Right ventricle myocardium superior (tissue), 1 donor: ENCODE data around the gene BRINP2. TPM values are rescaled to one million over a fixed set of nuclear protein-coding genes. Genes with fewer than 3 reads are reported as not detected.
A peak's percentile ranks its signal among the peaks of the same experiment; 100 is the strongest.

ENCODE experiments used
- ATAC-seq: fragments of 200-7000 bp; cut with Tn5 transposase; one replicate; pipeline ENCODE4 v1.9.1; 2020; ENCODE audit warnings: mild to moderate bottlenecking; ENCODE audit not compliant: poor library complexity
- DNase-seq: peaks from one replicate; pipeline ENCODE4 v3.0.0-alpha.2; 2020
- intact Hi-C: fragments of 100-400 bp; cut with DNase I; formaldehyde crosslinking; loops from one replicate; pipeline ENCODE4 v1.11.2; 2022
- long read RNA-seq: library from polyadenylated mRNA; unstranded; transcript quantifications from one replicate; pipeline ENCODE4 v2.0.0, GENCODE V29; 2021
- total RNA-seq: library from RNA; stranded (reverse); fragmentation: NEBNext Ultra II Directional; extraction: Animal tissue kit (Norgen Biotek cat#: 25700); gene quantifications from one replicate; pipeline ENCODE4 v1.2.1, GENCODE V29; 2021
- donor health status: DM: no; HTN: yes; CAD: no; lungs with severe emphysema.

BRINP2 gene, protein sequence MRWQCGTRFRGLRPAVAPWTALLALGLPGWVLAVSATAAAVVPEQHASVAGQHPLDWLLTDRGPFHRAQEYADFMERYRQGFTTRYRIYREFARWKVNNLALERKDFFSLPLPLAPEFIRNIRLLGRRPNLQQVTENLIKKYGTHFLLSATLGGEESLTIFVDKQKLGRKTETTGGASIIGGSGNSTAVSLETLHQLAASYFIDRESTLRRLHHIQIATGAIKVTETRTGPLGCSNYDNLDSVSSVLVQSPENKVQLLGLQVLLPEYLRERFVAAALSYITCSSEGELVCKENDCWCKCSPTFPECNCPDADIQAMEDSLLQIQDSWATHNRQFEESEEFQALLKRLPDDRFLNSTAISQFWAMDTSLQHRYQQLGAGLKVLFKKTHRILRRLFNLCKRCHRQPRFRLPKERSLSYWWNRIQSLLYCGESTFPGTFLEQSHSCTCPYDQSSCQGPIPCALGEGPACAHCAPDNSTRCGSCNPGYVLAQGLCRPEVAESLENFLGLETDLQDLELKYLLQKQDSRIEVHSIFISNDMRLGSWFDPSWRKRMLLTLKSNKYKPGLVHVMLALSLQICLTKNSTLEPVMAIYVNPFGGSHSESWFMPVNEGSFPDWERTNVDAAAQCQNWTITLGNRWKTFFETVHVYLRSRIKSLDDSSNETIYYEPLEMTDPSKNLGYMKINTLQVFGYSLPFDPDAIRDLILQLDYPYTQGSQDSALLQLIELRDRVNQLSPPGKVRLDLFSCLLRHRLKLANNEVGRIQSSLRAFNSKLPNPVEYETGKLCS
- total RNA-seq, result 0.65 TPM
- long read RNA-seq, partial matches to known transcripts, result 3 of 5 reads
- long read RNA-seq, other reads (novel, unspliced or antisense), result 2 of 5 reads

GRCh38 chr1:177170756-177171535 lies at the start of gene BRINP2:
TSS of gene BRINP2 (plus strand) at chr1:177170958. CDS start at chr1:177229877, 58,919 bp downstream.
- ATAC-seq (peak; percentile 95), DNase-seq (peak; percentile 53)
- intact Hi-C loops, result no loop called here

DNA sequence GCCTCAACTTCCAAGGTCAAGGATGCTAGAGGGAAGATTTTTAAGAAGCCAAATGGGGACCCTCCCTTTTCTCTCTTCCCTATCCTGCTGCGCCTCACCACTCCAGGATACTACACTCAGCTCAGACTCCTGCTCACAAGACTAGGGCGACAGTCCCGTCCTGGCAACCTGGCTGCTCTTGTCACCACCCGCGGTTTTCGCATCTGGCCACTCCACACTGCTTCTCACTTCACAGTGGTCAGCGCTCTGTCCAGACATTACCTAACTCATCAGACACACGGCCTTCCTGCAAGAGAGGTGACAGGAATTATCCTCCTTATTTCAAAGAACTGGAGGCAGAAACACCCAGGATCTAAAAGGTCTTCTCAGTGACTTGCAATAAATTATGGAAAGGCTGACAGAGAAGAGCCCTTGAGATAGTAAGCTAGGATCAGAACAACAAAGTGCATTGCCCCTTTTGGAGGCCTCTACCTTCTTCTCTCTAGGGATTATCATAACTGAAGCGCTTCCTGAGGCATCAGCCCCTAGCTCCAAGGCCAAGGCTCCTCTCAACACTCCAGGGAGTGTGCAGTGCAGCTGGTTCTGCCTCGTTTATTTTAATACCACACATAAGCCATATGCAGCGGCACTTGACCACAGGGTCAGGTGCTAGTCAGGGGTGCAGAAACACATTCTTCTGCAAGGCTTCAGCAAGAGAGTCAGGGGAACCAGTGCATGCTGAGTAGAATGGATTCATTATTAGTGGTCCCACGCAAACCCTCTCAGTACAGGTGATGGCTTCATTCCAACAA lies 48.1 kb upstream of the BRINP2 start:
- intact Hi-C loops, result no loop called here
- ATAC-seq (no peak), DNase-seq (no peak)

DNA sequence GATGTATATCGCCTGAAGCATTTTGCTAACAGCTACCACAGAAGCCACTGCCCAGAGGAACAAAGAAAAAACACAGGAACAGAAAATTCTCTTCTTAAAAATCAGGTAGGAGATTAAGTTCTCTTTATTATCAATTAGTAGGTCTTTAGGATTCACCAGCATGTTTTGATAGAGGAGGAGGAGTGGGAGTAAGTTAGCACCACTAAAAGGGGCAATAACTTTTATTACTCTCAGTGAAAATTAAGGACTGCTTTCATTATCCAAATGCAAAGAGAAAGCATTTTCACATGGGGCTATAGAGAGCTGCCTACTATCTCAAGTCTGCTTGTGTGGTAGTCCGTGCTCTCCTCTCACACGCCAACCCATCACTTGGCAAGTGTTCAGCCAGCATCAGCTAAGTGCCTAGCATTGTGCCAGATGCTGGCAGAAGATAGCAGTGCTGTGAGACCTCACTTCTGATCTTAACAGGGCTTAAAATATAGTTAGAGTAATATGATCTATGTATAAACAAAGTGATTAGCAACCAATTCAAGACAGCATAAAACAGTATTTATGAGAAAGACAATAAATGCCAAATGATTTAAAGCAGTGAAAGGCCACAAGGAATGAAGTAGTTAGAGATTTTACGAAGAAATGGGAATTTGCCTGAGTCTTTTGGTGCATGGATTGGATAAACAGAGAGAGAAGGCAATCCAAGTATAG lies 46.0 kb upstream of the BRINP2 start:
- ATAC-seq (no peak), DNase-seq (no peak)
- intact Hi-C loops, result no loop called here

DNA sequence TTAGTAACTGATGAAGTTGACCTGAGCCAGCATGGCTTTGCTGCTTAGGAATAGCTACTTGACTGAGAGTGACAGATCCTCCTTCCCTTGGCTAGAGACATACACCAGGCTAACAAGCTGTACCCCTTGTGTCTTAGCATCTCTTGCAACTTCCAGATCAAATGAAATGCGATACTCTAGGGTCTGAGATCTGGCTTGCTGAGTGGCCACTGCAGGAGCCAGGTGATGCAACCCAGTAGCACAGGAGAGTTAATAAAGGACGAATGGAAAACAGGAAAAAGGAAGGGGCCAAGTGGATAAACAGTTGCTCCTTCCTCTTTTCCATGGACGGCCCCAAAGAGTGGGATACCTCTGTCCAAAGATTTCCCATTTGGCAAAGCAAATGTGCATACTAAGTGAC lies 44.5 kb upstream of the BRINP2 start:
- ATAC-seq (no peak), DNase-seq (no peak)
- intact Hi-C loops, result no loop called here

DNA sequence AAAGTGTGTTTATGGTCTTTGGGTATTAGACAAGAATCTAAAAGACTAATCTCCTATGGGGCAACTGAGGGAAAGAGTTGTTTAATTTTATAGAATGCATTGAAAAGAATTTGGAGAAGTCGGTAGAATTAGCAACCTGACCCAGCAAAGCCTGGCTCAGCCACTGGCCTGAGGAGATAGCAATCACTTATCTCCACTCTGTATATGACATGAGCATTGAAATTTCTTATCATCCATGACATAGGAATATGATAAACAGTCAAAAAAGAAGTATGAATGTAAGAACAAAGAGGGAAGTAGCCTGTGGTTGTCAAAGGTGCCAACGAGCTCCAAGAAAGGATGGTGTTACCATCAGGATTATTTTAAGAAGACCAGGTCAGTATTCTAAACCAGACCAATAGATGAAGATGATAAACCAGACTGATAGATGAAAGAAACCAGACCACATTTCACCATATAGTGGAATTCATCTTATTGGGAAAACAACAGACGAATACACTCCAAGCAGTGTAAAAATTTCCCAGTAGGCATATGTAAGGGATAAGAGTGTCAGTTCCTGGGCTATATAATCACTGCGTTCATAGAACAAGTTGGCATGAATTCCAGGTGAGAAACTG lies 42.0 kb upstream of the BRINP2 start:
- DNase-seq, result no peak
- no peak for ATAC-seq
- intact Hi-C loops, result no loop called here

- DNase-seq (no peak), ATAC-seq (no peak)
- intact Hi-C loops, result no loop called here
Measured at GRCh38 chr1:177130451-177130945, 40.3 kb upstream of the BRINP2 start.

DNA sequence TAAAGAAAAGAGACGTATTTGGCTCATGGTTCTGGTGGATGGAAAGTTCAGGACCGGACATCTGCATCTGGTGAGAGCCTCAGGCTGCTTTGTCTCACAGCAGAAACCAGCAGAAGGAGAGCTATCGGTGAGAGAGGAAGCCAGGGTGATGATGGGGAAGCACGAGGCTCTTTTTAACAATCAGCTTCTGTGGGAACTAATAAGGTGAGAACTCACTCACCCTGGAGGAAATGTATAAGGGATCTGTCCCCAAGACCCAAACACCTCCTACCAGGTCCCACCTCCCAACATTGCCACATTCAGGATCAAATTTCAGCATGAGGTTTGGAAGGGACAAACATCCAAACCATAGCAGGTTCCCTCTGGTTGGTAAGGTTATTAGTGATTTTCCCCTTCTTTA lies 39.0 kb upstream of the BRINP2 start:
- intact Hi-C loops, result no loop called here
- DNase-seq (no peak), ATAC-seq (no peak)

DNA sequence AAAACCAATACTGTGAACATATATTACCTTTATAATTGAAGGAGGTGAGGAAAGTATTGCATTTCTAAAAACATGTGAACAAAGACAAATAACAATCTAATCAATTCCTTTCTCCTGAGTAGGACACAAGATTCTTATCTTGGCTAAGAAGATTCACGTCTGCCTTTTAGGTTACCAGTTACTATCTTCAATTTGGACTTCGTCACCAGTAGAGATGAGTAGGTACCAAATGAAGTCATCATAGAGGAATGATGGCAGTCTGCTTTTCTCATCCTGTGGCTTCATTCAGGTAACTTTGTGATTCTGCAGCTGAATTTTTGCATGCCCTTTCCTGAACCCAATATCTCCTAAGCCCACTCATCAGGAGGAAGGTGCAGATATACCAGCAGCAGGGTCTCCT lies 38.6 kb upstream of the BRINP2 start:
- no peak for ATAC-seq

GRCh38 chr1:177133977-177134538 lies 36.7 kb upstream of the BRINP2 start:
- DNase-seq (no peak), ATAC-seq (no peak)
- intact Hi-C loops, result no loop called here

More for the DNA sequence above, 38.6 kb upstream of the BRINP2 start:
- no peak for DNase-seq
- intact Hi-C loops, result no loop called here

DNA sequence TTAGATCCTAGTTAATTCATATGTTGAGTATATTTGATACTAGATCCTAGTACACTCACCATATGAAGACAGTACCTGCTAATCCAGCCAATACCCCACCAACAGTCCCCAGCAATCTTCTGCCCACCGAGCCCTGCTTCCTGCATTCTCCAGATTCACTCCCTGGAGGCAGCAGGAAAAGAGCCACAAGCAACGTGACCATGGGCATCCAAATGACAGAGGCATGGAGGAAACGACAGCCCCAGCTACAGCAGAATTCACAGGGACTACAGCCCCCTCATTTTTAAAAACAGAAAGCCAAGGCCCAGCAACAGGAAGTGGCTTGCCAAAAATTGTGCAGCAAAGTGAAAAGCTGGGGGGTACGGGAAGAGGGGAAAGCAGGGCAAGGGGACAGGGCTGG lies 35.5 kb upstream of the BRINP2 start:
- ATAC-seq, result no peak
- no peak for DNase-seq
- intact Hi-C loops, result no loop called here

DNA sequence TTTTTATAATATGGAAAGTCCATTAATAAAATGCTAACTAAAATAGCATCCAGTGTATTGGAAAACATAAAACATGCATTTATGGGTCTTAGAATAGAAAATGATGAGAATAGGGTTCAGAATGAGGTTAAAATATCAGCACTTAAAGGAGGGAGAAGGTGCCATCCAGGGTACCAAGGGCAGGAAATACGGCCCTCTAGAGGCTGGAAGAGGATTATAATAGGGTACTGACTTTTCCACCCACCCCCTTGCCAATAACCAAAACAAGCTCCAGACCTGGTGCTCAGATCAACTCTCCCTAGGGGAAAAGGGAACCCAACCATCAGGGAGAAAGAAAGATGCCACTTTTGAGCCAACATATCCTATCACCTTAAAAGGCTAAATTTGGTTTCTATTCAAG lies 32.9 kb upstream of the BRINP2 start:
- DNase-seq, result no peak
- no peak for ATAC-seq
- intact Hi-C loops, result no loop called here

DNA sequence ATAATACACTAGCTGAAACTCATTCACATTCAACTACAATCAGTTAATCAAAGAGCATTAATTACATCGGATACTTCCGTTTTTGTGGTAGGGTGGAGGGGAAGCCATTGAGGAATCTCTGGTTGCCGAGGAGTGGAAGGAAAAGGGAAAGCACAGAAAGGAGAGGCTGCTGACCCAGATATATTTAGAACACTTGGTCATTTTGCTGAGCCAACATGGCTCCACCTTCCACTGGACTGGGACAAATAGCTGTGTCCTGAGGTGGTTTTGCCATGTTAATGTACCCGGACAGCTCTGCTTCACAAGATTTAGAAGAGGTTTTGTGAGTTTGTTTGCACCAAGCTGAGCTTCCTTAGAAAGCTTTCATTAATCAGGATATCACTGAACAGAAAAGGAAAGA lies 32.4 kb upstream of the BRINP2 start:
- intact Hi-C loops, result no loop called here

GRCh38 chr1:177142010-177142409 lies 28.7 kb upstream of the BRINP2 start:
- ATAC-seq, result no peak
- DNase-seq, result no peak
- intact Hi-C loops, result no loop called here

More for the DNA sequence above, 32.4 kb upstream of the BRINP2 start:
- ATAC-seq (no peak), DNase-seq (no peak)

DNA sequence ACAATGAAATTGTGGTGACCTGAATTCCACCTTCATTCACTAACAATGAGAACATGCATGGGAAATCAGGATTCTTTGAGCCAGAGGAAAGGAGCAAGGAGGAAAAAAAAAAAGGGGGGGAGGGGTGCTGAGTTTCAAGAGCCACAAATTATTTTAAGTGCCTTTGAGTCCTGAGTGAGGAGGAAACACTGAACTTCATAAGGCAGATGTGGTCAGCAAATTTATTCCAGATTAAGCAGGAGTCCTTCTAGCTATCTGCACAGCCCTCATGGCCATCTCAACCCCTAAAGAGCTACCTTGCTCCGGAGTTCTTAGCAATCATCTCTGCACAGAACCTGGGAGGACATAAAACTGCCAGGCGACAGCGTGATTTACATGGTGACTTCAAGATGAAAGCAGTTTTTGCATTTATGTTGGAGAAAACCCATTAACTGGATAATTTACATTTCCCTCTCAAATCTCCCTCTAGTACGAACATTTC lies 27.9 kb upstream of the BRINP2 start:
- intact Hi-C loops, result no loop called here
- DNase-seq, result no peak
- no peak for ATAC-seq

- intact Hi-C loops, result no loop called here
- ATAC-seq (peak; percentile 70), DNase-seq (no peak)
Measured at GRCh38 chr1:177145106-177146070, 25.4 kb upstream of the BRINP2 start.

- ATAC-seq (no peak), DNase-seq (no peak)
- intact Hi-C loops, result no loop called here
Measured at GRCh38 chr1:177146499-177146898, 24.3 kb upstream of the BRINP2 start.
